ENCODE measurements around the gene CECR2.

GRCh38 chr22:17575151-17575550, 205.9 kb downstream of the CECR2 start:
- TF ChIP-seq, protein P1, sequence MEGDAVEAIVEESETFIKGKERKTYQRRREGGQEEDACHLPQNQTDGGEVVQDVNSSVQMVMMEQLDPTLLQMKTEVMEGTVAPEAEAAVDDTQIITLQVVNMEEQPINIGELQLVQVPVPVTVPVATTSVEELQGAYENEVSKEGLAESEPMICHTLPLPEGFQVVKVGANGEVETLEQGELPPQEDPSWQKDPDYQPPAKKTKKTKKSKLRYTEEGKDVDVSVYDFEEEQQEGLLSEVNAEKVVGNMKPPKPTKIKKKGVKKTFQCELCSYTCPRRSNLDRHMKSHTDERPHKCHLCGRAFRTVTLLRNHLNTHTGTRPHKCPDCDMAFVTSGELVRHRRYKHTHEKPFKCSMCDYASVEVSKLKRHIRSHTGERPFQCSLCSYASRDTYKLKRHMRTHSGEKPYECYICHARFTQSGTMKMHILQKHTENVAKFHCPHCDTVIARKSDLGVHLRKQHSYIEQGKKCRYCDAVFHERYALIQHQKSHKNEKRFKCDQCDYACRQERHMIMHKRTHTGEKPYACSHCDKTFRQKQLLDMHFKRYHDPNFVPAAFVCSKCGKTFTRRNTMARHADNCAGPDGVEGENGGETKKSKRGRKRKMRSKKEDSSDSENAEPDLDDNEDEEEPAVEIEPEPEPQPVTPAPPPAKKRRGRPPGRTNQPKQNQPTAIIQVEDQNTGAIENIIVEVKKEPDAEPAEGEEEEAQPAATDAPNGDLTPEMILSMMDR (IDR thresholded peaks at IDR 0.05) = no peak
- no peak for TF ChIP-seq POLR2A (IDR thresholded peaks at IDR 0.05)
- no peak for TF ChIP-seq POLR2AphosphoS5 (IDR thresholded peaks at IDR 0.05)

All from breast epithelium (tissue), 3 donors.